ENCODE data around the gene SEMA4B. TPM values are rescaled to one million over a fixed set of nuclear protein-coding genes. Genes with fewer than 3 reads are reported as not detected.

The SEMA4B gene
- total and polyA plus RNA-seq, 2 of the 8 experiments (the other 6 are each of a cell fraction or from before 2014, with no cell fraction given), result 42.7 to 43.0 TPM

DNA sequence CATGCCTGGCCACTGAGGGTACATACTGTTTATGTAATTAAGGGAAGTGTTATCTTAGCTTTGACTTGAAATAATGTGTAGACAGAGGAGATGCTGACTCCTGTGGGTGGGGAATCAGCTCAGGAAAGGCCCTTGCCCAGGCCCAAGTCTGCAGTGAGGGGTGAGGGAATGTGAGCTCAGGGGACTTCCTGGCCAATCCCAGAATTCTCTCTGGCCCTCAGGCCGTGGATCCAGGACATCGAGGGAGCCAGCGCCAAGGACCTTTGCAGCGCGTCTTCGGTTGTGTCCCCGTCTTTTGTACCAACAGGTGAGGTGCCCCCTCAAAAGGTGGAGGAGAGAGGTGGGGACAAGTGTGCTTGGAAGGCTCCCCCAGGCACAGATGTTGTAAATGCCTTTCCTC, 26.2 kb downstream of the SEMA4B start:
- TF ChIP-seq KDM5A (IDR thresholded peaks at IDR 0.05; ENCODE audit: low read length) (no peak), SIX5 (IDR thresholded peaks at IDR 0.05; ENCODE audit: low read depth, low read length) (no peak), MAFK (IDR thresholded peaks at IDR 0.05; ENCODE audit: low read depth, low read length) (no peak), GABPA (IDR thresholded peaks at IDR 0.05; ENCODE audit: borderline replicate concordance, insufficient read depth, low read length) (no peak), CHD1 (IDR thresholded peaks at IDR 0.05; ENCODE audit: low read depth, low read length) (no peak), RFX5 (IDR thresholded peaks at IDR 0.05; ENCODE audit: borderline replicate concordance, low read depth, low read length) (no peak), SP1 (IDR thresholded peaks at IDR 0.05; ENCODE audit: low read depth, low read length) (no peak)
- Histone ChIP-seq H3K23ac (ENCODE audit: insufficient read length) (no peak overlapping the region), H2BK120ac (replicated peaks; ENCODE audit: low read depth, low read length) (no peak overlapping the region), H3K27ac (ENCODE audit: low read depth, low read length) (no peak overlapping the region), H3K4me3 (ENCODE audit: extremely low read depth in 1 of 4, insufficient read depth in 2 of 4, low read depth in 3 of 4, low read length in 4 of 4) (no peak overlapping the region), H3K4ac (replicated peaks; ENCODE audit: insufficient read length, low read depth, low read length) (no peak overlapping the region), H3K18ac (ENCODE audit: extremely low read depth, low read length) (no peak overlapping the region), H3K4me2 (ENCODE audit: insufficient read depth in 1 of 2, low read depth in 2 of 2, low read length in 2 of 2) (no peak overlapping the region), H3K23me2 (ENCODE audit: low read depth, low read length) (no peaks in the 10 kb centered on the region), H3K56ac (replicated peaks; ENCODE audit: insufficient read length, low read depth, low read length) (no peak overlapping the region), H2BK15ac (ENCODE audit: low read length) (no peak overlapping the region), H3K9ac (replicated peaks in 1 of 4; ENCODE audit: extremely low read depth in 1 of 4, low read depth in 3 of 4, low read length in 3 of 4) (no peak overlapping the region), H3K79me2 (ENCODE audit: control insufficient read depth in 1 of 2, insufficient read depth in 2 of 2, low read length in 2 of 2) (no peaks in the 10 kb centered on the region), H2BK20ac (ENCODE audit: low read length) (no peak overlapping the region), H2AK5ac (ENCODE audit: low read depth, low read length) (no peak overlapping the region), H2AFZ (ENCODE audit: low read length) (no peak overlapping the region), H3K27me3 (replicated peaks in 1 of 4; ENCODE audit: control insufficient read depth in 3 of 4, extremely low read depth in 1 of 4, insufficient read depth in 3 of 4, low read length in 3 of 4) (no peaks in the 10 kb centered on the region), H3K4me1 (replicated peaks in 1 of 4; ENCODE audit: control insufficient read depth in 3 of 4, insufficient read depth in 4 of 4, low read length in 3 of 4) (peaks cover 0 to 2% (median under 1%) of the 10 kb centered on the region in 4 experiments; a peak in 2 of 7 replicates), H4K20me1 (replicated peaks in 1 of 2; ENCODE audit: control insufficient read depth in 1 of 2, insufficient read depth in 2 of 2, low read length in 2 of 2) (peaks cover 0 to 7% of the 10 kb centered on the region in 2 experiments), H3K9me3 (ENCODE audit: insufficient read depth in 2 of 2, low read depth in 1 of 2, low read length in 1 of 2) (no peaks in the 10 kb centered on the region), H3K36me3 (ENCODE audit: control insufficient read depth in 2 of 4, insufficient read depth in 4 of 4, low read length in 3 of 4) (peaks cover 11 to 52% (median 36%) of the 10 kb centered on the region in 4 experiments; a peak in 7 of 8 replicates), H3K79me1 (ENCODE audit: low read depth, low read length) (peaks cover 6% of the 10 kb centered on the region), H2BK12ac (ENCODE audit: low read depth, low read length) (no peak overlapping the region), H4K5ac (ENCODE audit: insufficient read length, low read depth, low read length) (no peak overlapping the region), H4K91ac (replicated peaks; ENCODE audit: insufficient read length, low read length) (no peak overlapping the region), H2BK5ac (ENCODE audit: low read depth, low read length) (no peak overlapping the region), H3K14ac (ENCODE audit: insufficient read length) (no peak overlapping the region), H4K8ac (ENCODE audit: extremely low read depth, insufficient read depth, low read length) (no peak overlapping the region)
- no peak for FAIRE-seq
- ChIA-PET POLR2A (ENCODE audit: partially characterized antibody) (interaction anchor here (0.6 kb wide), 1 partner anchor 80 kb away, joined by 3 read pairs; no protein-coding TSS in a partner anchor), CTCF (ENCODE audit: partially characterized antibody) (interaction anchor here (0.6 to 2.1 kb wide), 6 partner anchors 10 to 84 kb away, joined by 3 to 8 read pairs (median 4); no protein-coding TSS in a partner anchor)
- DNase-seq (ENCODE audit: low read depth in 1 of 2, low spot score in 2 of 2), result no peak
- WGBS, 2 experiments (ENCODE audit: extremely low coverage in 1 of 2, insufficient coverage in 1 of 2, insufficient read length in 1 of 2, insufficient replicate concordance in 2 of 2, low coverage in 1 of 2, low lambda C conversion rate in 2 of 2, missing lambda C conversion rate in 1 of 2), result 98% methylated on average over 7 of the region's 7 CpGs; no CpG with 5 or more reads in 1 of the 2 experiments
